T-helper 1 cell treated with Interleukin-12 subunit alpha and Interleukin-12 subunit beta and Interleukin-4 antibody, amounts not matched to agents 30 μg/mL and 1 μg/mL, for 36 hours (primary cell): ENCODE results near the gene SLC5A11.
"Not testable (repeated sequence)": the region's sequence is repeated elsewhere in the genome, so short reads cannot be mapped to it uniquely, and the experiment has no call there.

Source experiments
- H3K27ac Mint-ChIP-seq: one replicate; pipeline ENCODE4 v1.8.0; 2021; ENCODE audit warnings: mild to moderate bottlenecking, mixed read lengths
- H3K27me3 Mint-ChIP-seq: one replicate; pipeline ENCODE4 v1.8.0; 2021; ENCODE audit warnings: low read depth, mixed read lengths
- H3K36me3 Mint-ChIP-seq: one replicate; pipeline ENCODE4 v1.8.0; 2021; ENCODE audit warnings: low read depth, mixed read lengths
- H3K4me1 Mint-ChIP-seq: one replicate; pipeline ENCODE4 v1.8.0; 2021; ENCODE audit warnings: low read depth, mixed read lengths
- H3K4me3 Mint-ChIP-seq: one replicate; pipeline ENCODE4 v1.8.0; 2021; ENCODE audit warnings: mild to moderate bottlenecking, moderate library complexity, mixed read lengths
- H3K9me3 Mint-ChIP-seq: one replicate; pipeline ENCODE4 v1.8.0; 2021; ENCODE audit warnings: mixed read lengths

Gene SLC5A11

DNA sequence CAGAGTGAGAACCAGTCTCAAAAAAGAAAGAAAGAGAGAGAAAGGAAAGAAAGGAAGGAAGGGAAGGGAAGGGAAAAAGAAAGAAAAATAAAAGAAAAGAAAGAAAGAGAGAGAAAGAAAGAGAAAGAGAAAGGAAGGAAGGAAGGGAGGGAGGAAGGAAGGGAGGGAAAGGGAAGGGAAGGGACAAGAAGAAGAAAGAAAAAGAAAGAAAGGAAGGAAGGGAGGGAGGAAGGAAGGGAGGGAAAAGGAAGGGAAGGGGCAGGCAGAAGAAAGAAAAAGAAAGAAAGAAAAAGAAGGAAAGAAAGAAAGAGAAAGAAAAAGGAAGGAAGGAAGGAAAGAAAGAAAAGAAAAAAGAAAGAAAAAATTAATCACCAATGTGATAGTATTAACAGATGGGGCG, 15.7 kb downstream of the SLC5A11 start:
- H3K27ac Mint-ChIP-seq, result no peak overlapping the region
- peaks cover 11% of the 10 kb centered on the region for H3K9me3 Mint-ChIP-seq
- H3K4me1 Mint-ChIP-seq, result no peaks in the 10 kb centered on the region

DNA sequence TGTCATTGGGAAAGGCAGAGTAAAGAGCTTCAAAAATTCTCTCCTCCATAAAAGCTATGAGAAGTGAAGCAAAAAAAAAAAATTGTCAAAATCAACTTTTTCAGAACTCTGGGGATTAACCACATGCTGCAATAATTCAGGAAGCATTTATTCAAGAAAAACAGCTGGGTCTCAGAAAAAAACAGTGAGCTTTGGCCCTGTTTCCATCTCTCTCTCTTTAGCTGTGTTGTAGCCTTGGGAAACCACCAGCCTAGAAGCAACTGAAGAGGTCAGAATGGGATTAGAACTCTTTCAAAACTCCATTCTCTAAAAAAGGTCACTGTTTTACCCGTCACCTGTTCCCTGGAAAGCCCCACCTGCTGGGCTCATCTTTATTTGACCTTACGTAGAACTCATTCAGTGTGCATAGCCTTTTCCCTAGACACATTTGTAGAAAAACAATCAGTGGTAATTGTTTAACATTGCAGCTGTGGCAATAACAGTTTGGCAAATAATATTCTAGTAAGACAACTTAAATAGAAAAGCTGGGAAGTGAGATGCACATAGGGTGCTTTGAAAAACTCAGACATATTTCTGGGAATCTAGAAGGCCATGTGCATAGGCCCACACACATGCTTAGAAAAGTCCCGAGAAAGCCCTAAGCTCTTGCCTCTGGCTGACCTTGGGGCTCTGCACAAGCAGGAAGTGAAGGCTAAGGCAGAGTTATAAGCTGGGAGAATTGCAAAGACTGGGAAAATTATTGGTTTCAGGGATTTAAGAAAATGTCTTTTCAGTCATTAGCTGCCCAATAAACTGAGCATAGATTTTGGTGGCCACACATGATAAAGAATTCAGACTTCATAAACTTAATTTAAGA, 18.0 kb downstream of the SLC5A11 start:
- Mint-ChIP-seq H3K9me3 (peaks cover 11% of the 10 kb centered on the region), H3K27me3 (peaks cover 5% of the 10 kb centered on the region), H3K4me1 (no peaks in the 10 kb centered on the region), H3K36me3 (no peaks in the 10 kb centered on the region), H3K27ac (no peak overlapping the region), H3K4me3 (no peak overlapping the region)

More for the DNA sequence above, 15.7 kb downstream of the SLC5A11 start:
- Mint-ChIP-seq H3K27me3 (peaks cover 5% of the 10 kb centered on the region), H3K36me3 (no peaks in the 10 kb centered on the region), H3K4me3 (no peak overlapping the region)

DNA sequence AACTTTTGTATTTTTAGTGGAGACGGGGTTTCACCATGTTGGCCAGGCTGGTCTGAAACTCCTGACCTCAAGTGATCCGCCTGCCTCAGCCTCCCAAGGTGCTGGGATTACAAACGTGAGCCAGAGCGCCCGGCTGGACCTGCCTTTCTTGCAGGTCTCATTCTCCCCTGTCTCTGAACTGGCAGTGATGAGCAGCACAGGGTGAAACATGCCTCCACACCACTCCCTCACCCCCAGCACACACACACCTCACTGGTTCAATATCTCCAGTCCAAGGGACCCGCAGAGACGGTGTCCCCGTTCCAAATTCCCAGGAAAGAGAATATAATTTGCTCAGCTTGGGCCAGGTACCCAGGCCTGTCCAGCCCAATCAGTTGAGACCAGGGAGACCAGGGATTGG, 23.3 kb downstream of the SLC5A11 start:
- Mint-ChIP-seq H3K4me1 (no peaks in the 10 kb centered on the region), H3K4me3 (no peak overlapping the region), H3K27ac (no peak overlapping the region), H3K9me3 (peaks cover 7% of the 10 kb centered on the region), H3K27me3 (peaks cover 5% of the 10 kb centered on the region), H3K36me3 (no peaks in the 10 kb centered on the region)

DNA sequence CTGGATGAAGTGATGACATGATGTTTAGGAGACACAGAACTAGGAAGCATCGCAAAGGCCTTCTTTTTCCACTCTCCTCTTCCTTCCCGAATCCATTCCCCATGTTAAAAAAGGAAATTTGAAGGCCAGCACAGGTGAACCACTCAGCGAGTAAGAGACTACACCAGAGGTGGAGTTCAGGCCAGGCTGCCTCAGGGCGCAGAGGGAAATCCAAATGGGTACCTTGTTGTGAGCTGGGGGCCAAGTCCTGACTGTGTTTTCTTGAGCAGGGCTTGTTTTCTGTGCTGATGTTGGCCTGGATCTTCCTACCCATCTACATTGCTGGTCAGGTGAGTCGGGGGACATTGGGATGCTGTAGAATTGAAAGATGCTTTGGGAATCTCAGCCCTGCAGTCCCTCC, 26.1 kb downstream of the SLC5A11 start:
- H3K4me3 Mint-ChIP-seq, result no peak overlapping the region

DNA sequence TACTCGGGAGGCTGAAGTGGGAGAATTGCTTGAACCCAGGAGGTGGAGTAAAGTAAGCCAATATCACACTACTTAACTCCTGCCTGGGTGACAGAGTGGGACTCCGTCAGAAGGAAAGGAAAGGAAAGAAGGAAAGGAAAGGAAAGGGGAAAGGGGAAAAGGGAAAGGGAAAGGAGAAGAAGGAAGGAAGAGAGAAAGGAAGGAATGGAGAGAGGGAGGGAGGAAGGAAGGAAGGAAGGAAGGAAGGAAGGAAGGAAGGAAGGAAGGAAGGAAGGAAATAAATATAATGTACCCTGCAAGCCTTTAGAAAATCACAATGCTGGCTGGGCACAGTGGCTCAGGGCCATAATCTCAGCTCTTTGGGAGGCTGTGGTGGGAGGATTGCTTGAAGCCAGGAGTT, 27.3 kb downstream of the SLC5A11 start:
- Mint-ChIP-seq H3K27ac (no peak overlapping the region), H3K36me3 (no peaks in the 10 kb centered on the region), H3K4me1 (no peaks in the 10 kb centered on the region), H3K9me3 (no peaks in the 10 kb centered on the region), H3K4me3 (no peak overlapping the region), H3K27me3 (no peaks in the 10 kb centered on the region)

More for the DNA sequence above, 26.1 kb downstream of the SLC5A11 start:
- H3K4me1 Mint-ChIP-seq, result no peaks in the 10 kb centered on the region
- H3K9me3 Mint-ChIP-seq, result no peaks in the 10 kb centered on the region
- H3K27me3 Mint-ChIP-seq, result no peaks in the 10 kb centered on the region
- H3K36me3 Mint-ChIP-seq, result no peaks in the 10 kb centered on the region
- H3K27ac Mint-ChIP-seq, result no peak overlapping the region

DNA sequence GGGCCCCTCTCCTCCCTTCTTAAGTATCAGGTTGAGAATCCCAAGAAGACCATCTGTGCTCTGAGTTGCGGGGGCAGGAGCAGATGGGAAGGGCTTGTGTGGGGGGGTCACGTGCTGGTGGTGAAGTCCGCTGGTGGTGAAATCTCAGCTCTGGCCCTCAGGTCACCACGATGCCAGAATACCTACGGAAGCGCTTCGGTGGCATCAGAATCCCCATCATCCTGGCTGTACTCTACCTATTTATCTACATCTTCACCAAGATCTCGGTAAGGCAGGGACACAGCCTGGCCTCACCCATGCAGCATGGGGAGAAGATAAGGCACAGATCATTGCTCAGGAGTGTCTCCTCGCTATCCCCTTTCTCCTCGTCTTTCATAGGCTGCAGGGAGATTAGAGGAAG, 29.7 kb downstream of the SLC5A11 start:
- Mint-ChIP-seq H3K36me3 (no peaks in the 10 kb centered on the region), H3K4me1 (no peaks in the 10 kb centered on the region), H3K27ac (no peak overlapping the region), H3K9me3 (peaks cover 4% of the 10 kb centered on the region), H3K4me3 (no peak overlapping the region), H3K27me3 (no peaks in the 10 kb centered on the region)

DNA sequence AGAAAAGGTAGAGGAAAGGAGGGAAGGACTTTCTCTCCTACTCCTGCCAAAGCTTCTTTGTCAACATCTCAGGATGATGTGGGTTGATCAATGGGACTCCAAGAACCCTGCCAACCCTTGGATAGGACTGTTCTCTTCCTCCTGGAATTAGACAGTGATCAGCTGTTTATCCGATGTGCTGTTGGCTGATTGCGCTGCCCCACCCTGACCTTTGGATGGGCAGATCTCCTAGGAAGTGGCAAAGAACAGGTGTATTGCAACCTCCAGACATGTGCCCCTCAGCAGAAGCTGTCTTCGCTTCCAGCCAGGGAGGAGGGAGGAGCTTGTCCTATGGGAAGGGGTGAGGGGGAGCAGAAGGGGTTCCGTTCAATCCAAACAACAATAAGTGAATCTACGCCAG, 30.5 kb downstream of the SLC5A11 start:
- Mint-ChIP-seq H3K4me1 (no peaks in the 10 kb centered on the region), H3K36me3 (no peaks in the 10 kb centered on the region), H3K4me3 (no peak overlapping the region), H3K27ac (no peak overlapping the region), H3K27me3 (no peaks in the 10 kb centered on the region), H3K9me3 (peaks cover 4% of the 10 kb centered on the region)

DNA sequence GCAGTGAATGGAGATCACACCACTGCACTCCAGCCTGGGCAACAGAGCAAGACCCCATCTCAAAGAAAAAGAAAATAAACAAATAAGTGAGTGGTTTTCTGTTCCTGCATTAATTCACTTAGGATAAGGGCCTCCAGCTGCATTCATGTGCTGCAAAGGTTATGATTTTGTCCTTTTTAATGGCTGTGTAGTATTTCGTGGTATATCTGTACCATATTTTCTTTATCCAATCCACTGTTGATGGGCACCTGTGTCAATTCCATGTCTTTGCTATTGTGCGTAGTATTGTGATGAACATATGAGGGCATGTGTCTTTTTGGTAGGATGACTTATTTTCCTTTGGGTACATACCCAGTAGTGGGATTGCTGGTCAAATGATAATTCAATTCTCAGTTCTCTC, 33.9 kb downstream of the SLC5A11 start:
- Mint-ChIP-seq H3K4me3 (no peak overlapping the region), H3K4me1 (no peaks in the 10 kb centered on the region), H3K27me3 (no peaks in the 10 kb centered on the region), H3K9me3 (peaks cover 4% of the 10 kb centered on the region), H3K36me3 (no peaks in the 10 kb centered on the region), H3K27ac (no peak overlapping the region)

DNA sequence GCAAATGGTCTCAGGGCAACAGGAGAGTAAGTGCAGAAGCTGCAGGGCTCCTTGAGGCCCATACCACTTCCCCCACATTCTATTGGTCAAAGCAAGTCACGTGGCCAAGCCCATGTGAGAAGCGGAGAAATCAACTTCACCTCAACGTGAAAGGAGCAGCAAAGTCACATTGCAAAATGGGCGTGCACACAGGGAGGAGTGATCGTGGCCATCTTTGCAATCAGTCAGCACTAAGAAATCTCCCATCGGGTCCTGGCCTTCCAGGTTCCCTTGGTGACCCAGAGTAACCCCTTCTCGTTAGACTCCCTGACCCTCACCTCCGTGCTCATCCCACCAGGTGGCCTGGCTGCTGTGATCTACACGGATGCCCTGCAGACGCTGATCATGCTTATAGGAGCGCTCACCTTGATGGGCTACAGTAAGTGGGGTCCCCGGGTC, 38.0 kb downstream of the SLC5A11 start:
- Mint-ChIP-seq H3K27ac (no peak overlapping the region), H3K27me3 (peaks cover 10% of the 10 kb centered on the region), H3K4me3 (no peak overlapping the region), H3K4me1 (no peaks in the 10 kb centered on the region), H3K9me3 (peaks cover 4% of the 10 kb centered on the region), H3K36me3 (no peaks in the 10 kb centered on the region)

DNA sequence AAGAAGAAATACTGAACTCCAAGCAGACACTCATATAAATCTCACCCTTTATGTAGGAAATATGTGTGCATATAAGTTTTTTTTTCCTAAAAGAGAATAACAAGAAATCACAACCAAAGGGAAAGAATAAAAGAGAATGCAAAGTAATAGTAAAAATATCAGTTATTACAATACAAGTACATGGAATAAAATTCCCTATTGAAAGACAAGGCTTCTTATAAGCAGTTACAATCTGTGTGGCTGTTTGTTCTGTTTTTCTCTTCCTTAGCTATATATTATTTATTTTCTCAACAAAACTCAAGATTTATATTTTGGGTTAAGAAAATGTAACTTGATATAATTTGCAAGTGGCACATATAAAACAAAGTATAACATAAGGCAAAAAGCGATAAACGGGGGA, 41.7 kb downstream of the SLC5A11 start:
- Mint-ChIP-seq H3K4me3 (no peak overlapping the region), H3K9me3 (no peaks in the 10 kb centered on the region), H3K36me3 (no peaks in the 10 kb centered on the region), H3K27ac (no peak overlapping the region), H3K4me1 (no peaks in the 10 kb centered on the region), H3K27me3 (peaks cover 13% of the 10 kb centered on the region)

DNA sequence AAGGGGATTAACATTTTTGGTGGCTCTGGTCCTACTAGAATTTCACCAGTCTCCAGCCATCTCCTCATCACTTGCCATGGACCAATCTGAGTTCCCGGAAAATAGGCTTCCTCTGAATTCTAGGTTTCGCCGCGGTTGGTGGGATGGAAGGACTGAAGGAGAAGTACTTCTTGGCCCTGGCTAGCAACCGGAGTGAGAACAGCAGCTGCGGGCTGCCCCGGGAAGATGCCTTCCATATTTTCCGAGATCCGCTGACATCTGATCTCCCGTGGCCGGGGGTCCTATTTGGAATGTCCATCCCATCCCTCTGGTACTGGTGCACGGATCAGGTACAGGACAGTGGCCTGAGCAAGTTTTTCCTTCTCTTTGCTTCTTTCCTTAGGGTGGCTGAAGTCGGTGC, 45.0 kb downstream of the SLC5A11 start:
- H3K36me3 Mint-ChIP-seq, result no peaks in the 10 kb centered on the region
- H3K4me1 Mint-ChIP-seq, result no peaks in the 10 kb centered on the region
- no peaks in the 10 kb centered on the region for H3K9me3 Mint-ChIP-seq
- H3K27me3 Mint-ChIP-seq, result peaks cover 10% of the 10 kb centered on the region
- no peak overlapping the region for H3K27ac Mint-ChIP-seq
- no peak overlapping the region for H3K4me3 Mint-ChIP-seq

DNA sequence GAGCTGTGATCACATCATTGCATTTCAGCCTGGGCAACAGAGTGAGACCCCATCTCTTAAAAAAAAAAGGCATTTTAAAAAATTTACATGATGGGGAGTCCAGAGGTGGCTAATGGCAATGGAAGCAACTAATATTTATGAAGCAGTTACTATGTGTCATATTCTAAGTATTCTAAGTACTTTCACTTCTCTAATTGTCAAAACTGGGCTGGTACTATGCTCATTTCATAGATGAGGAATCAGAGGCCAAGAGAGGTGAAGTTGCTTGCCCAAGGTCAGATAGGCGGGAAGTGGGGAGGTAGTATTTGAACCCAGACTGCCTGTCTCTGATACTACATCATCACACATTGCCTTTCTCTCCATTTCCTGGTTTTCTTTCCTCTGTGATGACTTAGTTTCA, 50.7 kb downstream of the SLC5A11 start:
- no peak overlapping the region for H3K27ac Mint-ChIP-seq
- no peak overlapping the region for H3K4me3 Mint-ChIP-seq
- no peaks in the 10 kb centered on the region for H3K4me1 Mint-ChIP-seq
- no peaks in the 10 kb centered on the region for H3K9me3 Mint-ChIP-seq
- no peaks in the 10 kb centered on the region for H3K27me3 Mint-ChIP-seq
- no peaks in the 10 kb centered on the region for H3K36me3 Mint-ChIP-seq

DNA sequence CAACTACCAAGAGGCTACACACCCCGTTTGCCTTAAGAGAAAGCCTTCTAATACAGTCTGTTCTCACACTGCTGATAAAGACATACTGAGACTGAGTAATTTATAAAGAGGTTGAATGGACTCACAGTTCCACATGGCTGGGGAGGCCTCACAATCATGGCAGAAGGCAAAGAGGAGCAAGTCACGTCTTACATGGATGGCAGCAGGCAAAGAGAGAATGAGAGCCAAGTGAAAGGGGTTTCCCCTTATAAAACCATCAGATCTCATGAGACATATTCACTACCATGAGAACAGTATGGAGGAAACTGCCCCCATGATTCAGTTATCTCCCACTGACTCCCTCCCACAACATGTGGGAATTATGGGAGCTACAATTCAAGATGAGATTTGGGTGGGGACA, 51.8 kb downstream of the SLC5A11 start:
- H3K36me3 Mint-ChIP-seq, H3K9me3 Mint-ChIP-seq, H3K27me3 Mint-ChIP-seq, H3K4me3 Mint-ChIP-seq, H3K27ac Mint-ChIP-seq, H3K4me1 Mint-ChIP-seq: not testable (repeated sequence)

DNA sequence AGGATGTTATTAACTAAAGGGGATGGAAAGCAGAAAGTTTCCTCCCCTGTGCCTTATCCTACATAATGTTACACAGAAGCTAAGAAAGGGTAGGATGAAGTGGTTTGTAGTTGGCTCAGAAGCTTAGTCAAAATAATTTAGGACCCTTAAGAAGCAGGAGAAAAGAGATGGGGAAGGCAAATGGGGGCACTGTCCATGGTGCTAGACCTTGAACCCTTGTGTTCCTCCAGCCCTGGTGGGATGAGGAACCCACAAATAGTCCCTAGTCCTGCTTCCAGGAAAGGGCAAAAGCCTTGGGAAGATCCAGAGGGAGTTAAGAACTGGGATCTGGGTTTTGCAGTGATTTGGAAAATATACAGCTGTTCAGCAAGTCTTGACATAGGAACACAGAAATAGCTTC, 54.5 kb downstream of the SLC5A11 start:
- H3K36me3 Mint-ChIP-seq, result no peaks in the 10 kb centered on the region
- no peaks in the 10 kb centered on the region for H3K9me3 Mint-ChIP-seq
- no peak overlapping the region for H3K4me3 Mint-ChIP-seq
- peaks cover 11% of the 10 kb centered on the region for H3K27me3 Mint-ChIP-seq
- H3K27ac Mint-ChIP-seq, result no peak overlapping the region
- H3K4me1 Mint-ChIP-seq, result no peaks in the 10 kb centered on the region

DNA sequence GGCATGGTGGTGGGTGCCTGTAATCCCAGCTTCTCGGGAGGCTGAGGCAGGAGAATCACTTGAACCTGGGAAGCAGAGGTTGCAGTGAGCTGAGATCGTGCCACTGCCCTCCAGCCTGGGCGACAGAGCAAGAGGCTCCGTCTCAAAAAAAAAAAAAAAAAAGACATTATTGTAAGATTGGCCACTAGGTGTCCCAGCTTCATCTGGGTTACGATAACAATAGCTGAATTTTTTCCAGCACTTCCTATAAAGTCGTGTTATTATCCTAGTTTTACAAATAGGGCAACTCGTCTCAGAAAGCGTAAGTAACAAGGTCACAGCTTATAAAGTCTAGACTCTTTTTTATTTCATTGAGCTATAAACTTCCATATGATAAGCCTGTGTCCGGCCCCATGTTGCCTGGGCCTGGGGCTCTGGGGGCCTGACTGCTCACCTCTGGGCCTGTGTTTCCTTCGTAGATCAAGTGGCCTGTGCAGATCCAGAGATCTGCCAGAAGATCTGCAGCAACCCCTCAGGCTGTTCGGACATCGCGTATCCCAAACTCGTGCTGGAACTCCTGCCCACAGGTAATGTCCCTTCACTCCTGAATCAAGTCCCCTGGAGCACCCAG, 60.5 kb downstream of the SLC5A11 start:
- no peaks in the 10 kb centered on the region for H3K36me3 Mint-ChIP-seq
- H3K4me3 Mint-ChIP-seq, result no peak overlapping the region
- peaks cover 11% of the 10 kb centered on the region for H3K27me3 Mint-ChIP-seq
- H3K4me1 Mint-ChIP-seq, result no peaks in the 10 kb centered on the region
- no peaks in the 10 kb centered on the region for H3K9me3 Mint-ChIP-seq
- H3K27ac Mint-ChIP-seq, result no peak overlapping the region
